GM19099 (cell line): Measurements from ENCODE around the gene TCF25.

Experiments
- POLR2A ChIP-seq: IDR thresholded peaks from 3 replicates; pipeline ENCODE4 v1.6.1; 2011; ENCODE audit warnings: low read depth; ENCODE audit not compliant: insufficient read length; ENCODE audit errors: extremely low read depth

Gene TCF25, protein sequence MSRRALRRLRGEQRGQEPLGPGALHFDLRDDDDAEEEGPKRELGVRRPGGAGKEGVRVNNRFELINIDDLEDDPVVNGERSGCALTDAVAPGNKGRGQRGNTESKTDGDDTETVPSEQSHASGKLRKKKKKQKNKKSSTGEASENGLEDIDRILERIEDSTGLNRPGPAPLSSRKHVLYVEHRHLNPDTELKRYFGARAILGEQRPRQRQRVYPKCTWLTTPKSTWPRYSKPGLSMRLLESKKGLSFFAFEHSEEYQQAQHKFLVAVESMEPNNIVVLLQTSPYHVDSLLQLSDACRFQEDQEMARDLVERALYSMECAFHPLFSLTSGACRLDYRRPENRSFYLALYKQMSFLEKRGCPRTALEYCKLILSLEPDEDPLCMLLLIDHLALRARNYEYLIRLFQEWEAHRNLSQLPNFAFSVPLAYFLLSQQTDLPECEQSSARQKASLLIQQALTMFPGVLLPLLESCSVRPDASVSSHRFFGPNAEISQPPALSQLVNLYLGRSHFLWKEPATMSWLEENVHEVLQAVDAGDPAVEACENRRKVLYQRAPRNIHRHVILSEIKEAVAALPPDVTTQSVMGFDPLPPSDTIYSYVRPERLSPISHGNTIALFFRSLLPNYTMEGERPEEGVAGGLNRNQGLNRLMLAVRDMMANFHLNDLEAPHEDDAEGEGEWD

GRCh38 chr16:89873109-89873971 is at the start of gene TCF25:
Gene TCF25, plus strand, starts transcription at chr16:89873592. Its CDS starts 76 bp downstream, at chr16:89873668.
- peak; percentile 87 for TF ChIP-seq POLR2A

- TF ChIP-seq POLR2A: no peak
Observed at GRCh38 chr16:89826531-89827382, 46.6 kb upstream of the TCF25 start.

DNA sequence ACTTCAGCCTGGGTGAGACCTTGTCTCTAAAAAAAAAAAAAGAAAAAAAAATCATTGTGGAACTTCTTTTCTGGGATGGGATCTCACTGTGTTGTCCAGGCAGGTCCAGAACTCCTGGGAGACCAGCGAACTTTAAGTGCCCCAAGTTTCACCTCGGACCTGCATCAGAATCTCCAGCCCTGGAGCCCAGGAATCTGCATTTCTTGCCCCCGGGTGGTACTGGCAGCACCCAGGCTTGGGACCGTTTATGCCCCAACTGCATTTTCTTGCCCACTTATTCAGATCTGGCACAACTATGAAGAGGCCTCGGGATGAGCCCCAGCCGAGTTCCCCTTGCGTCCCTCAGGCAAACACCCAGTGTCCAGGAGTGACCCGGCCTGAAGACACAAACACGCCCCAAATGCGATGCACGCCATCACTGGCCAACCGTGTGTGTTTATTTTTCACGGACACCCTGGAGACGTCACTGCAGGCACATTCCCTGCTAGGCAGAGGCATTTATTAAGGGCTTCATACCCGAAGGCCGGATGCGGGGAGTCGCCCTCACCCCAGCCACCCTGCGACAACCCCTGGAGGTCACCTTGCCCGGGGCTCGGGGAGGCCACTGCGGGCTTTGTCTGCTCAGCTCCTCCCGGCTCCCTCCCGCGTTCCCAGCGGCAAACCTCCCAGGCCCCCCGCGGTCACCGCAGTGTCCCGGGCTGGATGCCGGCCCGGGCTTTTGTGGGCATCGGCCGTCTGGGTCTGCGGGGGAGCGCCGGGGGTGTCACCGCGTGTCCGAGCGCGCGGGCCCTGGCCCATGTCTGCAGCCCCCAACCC is 45.8 kb upstream of the TCF25 start:
- no peak for TF ChIP-seq POLR2A

GRCh38 chr16:89828199-89828869 is 45.1 kb upstream of the TCF25 start, which contains the start of gene SPIRE2:
Gene SPIRE2, plus strand, starts transcription at chr16:89828475. Its CDS starts 76 bp downstream, at chr16:89828551.
- TF ChIP-seq POLR2A: no peak

DNA sequence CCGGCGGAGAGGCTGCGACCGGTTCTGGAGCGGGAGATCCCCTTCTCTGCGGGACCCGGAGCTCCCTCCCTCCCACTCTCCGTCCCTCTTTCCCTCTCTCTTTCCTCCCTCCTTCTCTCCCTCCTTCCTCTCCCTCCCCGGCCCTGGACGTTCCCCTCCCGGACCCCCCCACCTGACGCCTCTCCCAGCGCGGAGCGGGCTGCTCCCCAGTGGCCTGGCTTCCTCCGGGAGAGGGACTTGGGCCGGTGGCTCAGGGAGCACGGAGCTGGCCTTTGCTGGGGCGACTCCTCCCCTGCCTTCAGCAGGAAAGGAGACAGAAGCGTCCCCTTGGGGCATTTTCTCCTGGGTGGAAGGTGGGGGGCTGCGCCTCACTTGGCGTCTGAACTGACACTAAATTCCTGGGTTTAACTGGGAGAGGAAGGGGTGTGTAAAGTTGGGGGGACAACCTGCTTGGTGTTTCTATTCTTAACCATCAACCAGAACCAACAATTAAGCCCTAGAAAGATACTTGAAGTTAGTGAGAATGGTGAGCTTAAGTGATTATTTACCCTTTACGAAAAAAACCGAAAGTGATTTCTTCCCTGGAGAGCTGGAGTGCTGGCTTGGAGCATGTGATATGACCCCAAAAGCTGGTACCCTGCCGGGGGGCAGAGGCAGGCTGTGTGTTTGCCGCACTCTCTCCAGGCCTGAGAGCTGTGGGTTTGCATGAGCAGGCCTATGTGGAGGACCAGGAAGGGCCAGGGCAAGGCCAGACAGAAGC is 44.3 kb upstream of the TCF25 start:
- TF ChIP-seq POLR2A: no peak

DNA sequence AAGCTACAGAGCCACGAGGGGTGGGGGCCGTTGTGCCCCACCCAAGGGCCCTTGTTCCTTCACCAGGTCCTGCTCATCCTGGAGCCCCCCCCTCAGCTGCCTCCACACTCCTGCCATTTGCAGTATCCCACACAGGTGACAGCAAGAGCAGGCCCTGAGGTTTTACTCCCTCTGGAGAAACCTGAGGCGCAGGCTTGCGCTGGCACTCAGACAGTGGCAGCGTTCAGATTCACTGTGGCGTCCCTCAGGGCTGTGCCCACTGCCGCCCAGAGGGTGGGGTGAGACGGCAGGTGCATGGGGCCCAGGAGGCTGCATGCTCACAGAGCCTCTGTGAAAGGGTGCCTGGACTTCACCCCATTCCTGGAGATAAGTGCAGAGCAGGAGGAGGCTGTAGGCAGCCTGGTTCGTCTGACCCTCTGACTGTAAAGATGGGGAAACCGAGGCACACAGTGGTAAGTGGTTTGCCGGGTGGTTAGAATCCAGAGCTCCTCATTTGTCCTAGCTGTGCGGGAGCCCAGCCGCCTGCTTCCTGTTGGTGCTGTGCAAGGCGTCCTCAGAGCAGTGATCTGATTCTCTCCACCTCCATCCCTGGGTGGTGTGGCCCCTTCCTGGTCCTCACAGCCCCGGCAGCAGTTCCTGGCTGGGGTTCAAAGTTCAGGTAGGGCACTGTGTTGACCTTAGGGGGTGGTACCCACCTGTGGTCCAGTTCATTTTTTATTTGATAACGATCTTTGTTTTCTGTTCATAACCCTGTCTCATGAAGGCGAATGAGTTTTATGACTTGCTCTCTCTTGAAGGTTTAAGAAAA is 43.6 kb upstream of the TCF25 start:
- no peak for TF ChIP-seq POLR2A

DNA sequence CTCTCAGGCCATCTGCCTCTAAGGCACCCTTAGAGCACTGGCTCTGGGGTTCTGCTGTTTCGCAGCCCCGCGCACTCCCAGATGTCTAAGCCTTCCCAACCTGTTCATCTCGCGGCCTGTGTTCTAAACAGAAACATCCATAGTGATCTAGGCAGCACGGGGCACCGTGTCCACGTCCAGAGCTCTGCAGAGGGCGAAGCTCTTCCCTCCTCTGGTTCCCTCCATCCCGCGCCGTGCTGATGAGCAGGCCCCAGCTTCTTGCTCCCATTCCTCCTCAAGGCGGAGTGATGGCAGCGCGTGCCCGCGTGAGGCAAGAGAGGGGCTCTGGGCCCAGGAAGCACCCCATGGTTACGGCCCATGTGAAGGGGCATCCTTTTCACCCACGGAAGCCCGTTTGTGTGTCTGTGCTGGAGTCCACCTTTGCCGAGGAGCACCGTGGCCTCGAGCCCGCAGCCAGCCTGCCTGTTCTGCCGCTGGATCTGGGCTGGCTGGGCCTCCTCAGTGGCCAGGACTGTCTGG is 41.5 kb upstream of the TCF25 start:
- TF ChIP-seq POLR2A: no peak

DNA sequence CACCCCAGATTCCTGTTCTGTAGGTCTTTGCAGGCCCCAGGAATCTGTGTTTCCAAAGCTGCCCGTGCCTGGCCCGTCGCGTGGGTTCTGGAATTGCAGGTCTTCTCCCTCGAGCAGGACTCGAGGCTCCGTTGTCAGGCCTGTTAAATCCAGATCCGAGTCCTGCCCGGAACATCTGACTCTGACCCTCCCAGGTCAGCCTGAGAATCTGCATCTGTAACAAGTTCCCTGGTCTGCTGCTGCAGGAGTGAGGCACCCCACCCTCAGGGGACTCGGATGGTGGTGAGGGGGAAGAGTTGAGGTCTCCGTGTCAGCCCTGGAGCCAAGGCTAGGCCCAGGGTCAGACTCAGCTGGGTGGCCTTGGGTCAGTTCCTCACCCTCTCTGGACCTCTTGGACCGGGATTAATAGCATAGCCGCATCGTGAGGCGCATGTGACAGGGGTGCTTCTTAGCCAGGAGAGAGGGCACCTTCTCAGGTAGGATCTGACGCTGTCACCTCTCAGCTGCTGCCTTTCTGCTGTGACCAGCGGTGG is 36.3 kb upstream of the TCF25 start:
- no peak for TF ChIP-seq POLR2A

DNA sequence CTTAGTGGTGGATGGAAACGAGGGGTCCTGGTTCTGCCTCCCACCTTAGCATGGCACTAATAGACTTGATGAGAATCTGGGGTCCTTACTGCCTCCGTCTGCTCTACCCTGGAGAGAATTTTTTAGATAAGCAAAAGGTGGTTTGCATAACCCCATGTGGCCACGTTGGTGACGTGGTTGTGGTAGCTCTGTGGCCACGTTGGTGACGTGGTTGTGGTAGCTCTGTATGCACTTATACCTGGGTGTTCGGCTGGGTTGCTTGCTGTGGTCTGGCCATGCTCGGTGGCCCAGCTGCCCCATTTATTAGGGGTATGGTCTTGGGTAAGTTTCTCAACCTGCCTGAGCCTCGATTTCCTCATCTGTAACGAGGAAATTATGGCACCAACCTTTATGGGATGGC is 32.1 kb upstream of the TCF25 start:
- no peak for TF ChIP-seq POLR2A

GRCh38 chr16:89842471-89843408 is 30.7 kb upstream of the TCF25 start:
- TF ChIP-seq POLR2A: no peak
